OCI-LY7 (cell line): Measurements from ENCODE around the gene SYNPO2. TPM values are rescaled to one million over a fixed set of nuclear protein-coding genes. Genes with fewer than 3 reads are reported as not detected.
"Not testable (repeated sequence)": the region's sequence is repeated elsewhere in the genome, so short reads cannot be mapped to it uniquely, and the experiment has no call there.

Experiments
- BruUV-seq: library from RNA; stranded (reverse); fragments of 400-500 nt; replicated peaks from 2 replicates; lab custom pipeline; 2021; lab: Mats Ljungman, UMichigan
- CTCF ChIA-PET: fragments of 300-600 bp; sonication (Branson Sonifier 250); formaldehyde crosslinking; loops from one replicate; lab custom pipeline; 2022; ENCODE audit warnings: antibody characterized with exemption; ENCODE audit not compliant: unreplicated experiment; lab: Charles Lee
- POLR2A ChIA-PET: fragments of 300-600 bp; sonication (Branson Sonifier 250); formaldehyde crosslinking; loops from one replicate; lab custom pipeline; 2022; ENCODE audit warnings: antibody characterized with exemption; lab: Charles Lee
- DNase-seq: peaks from one replicate; pipeline ENCODE4 v3.0.0-alpha.2; 2015; ENCODE audit warnings: low spot score
- H2AFZ ChIP-seq: fragments of 200-600 bp; sonication (generic), shearing (Covaris generic); 2 replicates; pipeline ENCODE4 v1.6.1; 2014; ENCODE audit warnings: mild to moderate bottlenecking, antibody characterized with exemption, low read length, moderate library complexity
- H3K27ac ChIP-seq: fragments of 200-600 bp; sonication (generic); 2 replicates; pipeline ENCODE4 v1.5.1; 2014; ENCODE audit warnings: mixed run types, low read depth, mild to moderate bottlenecking, moderate library complexity, low read length, inconsistent platforms; ENCODE audit not compliant: poor library complexity, severe bottlenecking
- H3K36me3 ChIP-seq: fragments of 200-600 bp; sonication (generic); 2 replicates; pipeline ENCODE4 v1.6.1; 2014; ENCODE audit warnings: mild to moderate bottlenecking, antibody characterized with exemption, low read length, moderate library complexity, mixed read lengths; ENCODE audit not compliant: insufficient read depth
- H3K4me1 ChIP-seq: fragments of 200-600 bp; sonication (generic); 2 replicates; pipeline ENCODE4 v1.5.1; 2014; ENCODE audit warnings: mild to moderate bottlenecking, low read length; ENCODE audit not compliant: insufficient read depth, poor library complexity, severe bottlenecking
- H3K4me2 ChIP-seq: fragments of 200-600 bp; sonication (generic); 2 replicates; pipeline ENCODE4 v1.6.1; 2014; ENCODE audit warnings: mild to moderate bottlenecking, low read length
- H3K4me3 ChIP-seq: fragments of 200-600 bp; sonication (generic); 2 replicates; pipeline ENCODE4 v1.5.1; 2014; ENCODE audit warnings: mild to moderate bottlenecking, low read depth, low read length; ENCODE audit not compliant: poor library complexity, severe bottlenecking
- H3K79me2 ChIP-seq: fragments of 200-600 bp; sonication (generic); 2 replicates; pipeline ENCODE4 v1.6.1; 2016; ENCODE audit warnings: low read depth, mild to moderate bottlenecking, low read length, moderate library complexity, mixed read lengths; ENCODE audit not compliant: insufficient read depth
- H3K9me2 ChIP-seq: fragments of 200-600 bp; sonication (generic); 2 replicates; pipeline ENCODE4 v1.6.1; 2016; ENCODE audit warnings: mild to moderate bottlenecking, low read length, mixed read lengths; ENCODE audit not compliant: insufficient read depth
- H3K9me3 ChIP-seq: fragments of 200-600 bp; sonication (generic); 2 replicates; pipeline ENCODE4 v1.6.1; 2014; ENCODE audit warnings: mild to moderate bottlenecking, mixed run types, low read length, mixed read lengths
- H4K20me1 ChIP-seq: fragments of 200-600 bp; sonication (generic); 2 replicates; pipeline ENCODE4 v1.6.1; 2014; ENCODE audit warnings: mild to moderate bottlenecking, antibody characterized with exemption, low read length, moderate library complexity, mixed read lengths; ENCODE audit not compliant: insufficient read depth
- CTCF ChIP-seq: fragments of 200-600 bp; sonication (generic); conservative IDR thresholded peaks from 2 replicates; pipeline ENCODE4 v1.5.1; 2014; ENCODE audit warnings: mild to moderate bottlenecking, antibody characterized with exemption, low read length, moderate library complexity, mixed read lengths
- EZH2phosphoT487 ChIP-seq: fragments of 200-600 bp; sonication (generic); IDR thresholded peaks from 2 replicates; pipeline ENCODE4 v1.6.1; 2018; ENCODE audit warnings: low read depth, borderline replicate concordance, mild to moderate bottlenecking, mixed run types, antibody characterized with exemption, low read length, moderate library complexity, mixed read lengths
- intact Hi-C: fragments of 100-400 bp; cut with micrococcal nuclease; formaldehyde crosslinking; loops from one replicate; pipeline ENCODE4 v1.10.0; 2022; ENCODE audit not compliant: unreplicated experiment
- total RNA-seq, 2 experiments: library from RNA; depleted of rRNA in 1 of 2; stranded (reverse); fragments of >200 nt in 1 of 2; shearing (Covaris generic) in 1 of 2; gene quantifications; 2 replicates each; pipeline ENCODE4 v1.2.3, GENCODE V29; 2014 to 2022

Gene SYNPO2
- total RNA-seq, 2 experiments from 2014 or later = 0.11 to 0.19 TPM

DNA sequence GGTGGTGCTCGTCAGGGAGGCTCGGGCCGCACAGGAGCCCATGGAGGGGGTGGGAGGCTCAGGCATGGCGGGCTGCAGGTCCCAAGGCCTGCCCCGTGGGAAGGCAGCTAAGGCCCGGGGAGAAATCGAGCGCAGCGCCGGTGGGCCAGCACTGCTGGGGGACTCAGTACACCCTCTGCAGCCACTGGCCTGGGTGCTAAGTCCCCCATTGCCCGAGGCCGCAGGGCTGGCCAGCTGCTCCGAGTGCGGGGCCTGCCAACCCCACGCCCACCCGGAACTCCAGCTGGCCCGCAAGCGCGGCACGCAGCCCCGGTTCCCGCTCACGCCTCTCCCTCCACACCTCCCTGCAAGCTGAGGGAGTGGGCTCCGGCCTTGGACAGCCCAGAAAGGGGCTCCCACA, 88.4 kb downstream of the SYNPO2 start:
- H3K4me3 ChIP-seq, H3K9me2 ChIP-seq, DNase-seq, H3K27ac ChIP-seq, H4K20me1 ChIP-seq, BruUV-seq, POLR2A ChIA-PET, H2AFZ ChIP-seq, H3K4me2 ChIP-seq, H3K9me3 ChIP-seq, H3K4me1 ChIP-seq, H3K79me2 ChIP-seq, H3K36me3 ChIP-seq, CTCF ChIA-PET: not testable (repeated sequence)
- intact Hi-C loops = loop anchor here (10.0 kb wide), 1 partner anchor 202 kb away; no protein-coding TSS in a partner anchor

GRCh38 chr4:118979712-118980111, 91.1 kb downstream of the SYNPO2 start:
- no peaks in the 10 kb centered on the region for H4K20me1 ChIP-seq
- no peaks in the 10 kb centered on the region for H3K4me1 ChIP-seq
- intact Hi-C loops = loop anchor here (2.0 to 10.0 kb wide), 5 partner anchors 205 to 1073 kb away; partner anchors contain the start of gene PDE5A
- H3K4me2 ChIP-seq = no peak overlapping the region
- CTCF ChIA-PET = no interaction called here
- TF ChIP-seq CTCF (no peak), EZH2phosphoT487 (no peak)
- BruUV-seq = no TSS peak
- POLR2A ChIA-PET = interaction anchor here (0.6 kb wide), 1 partner anchor 86 kb away, joined by 6 read pairs; no protein-coding TSS in a partner anchor
- no peaks in the 10 kb centered on the region for H3K9me3 ChIP-seq
- no peak overlapping the region for H3K4me3 ChIP-seq
- H3K9me2 ChIP-seq = no peaks in the 10 kb centered on the region
- DNase-seq = no peak
- no peaks in the 10 kb centered on the region for H3K36me3 ChIP-seq
- H3K27ac ChIP-seq = no peak overlapping the region
- no peaks in the 10 kb centered on the region for H3K79me2 ChIP-seq
- no peak overlapping the region for H2AFZ ChIP-seq

DNA sequence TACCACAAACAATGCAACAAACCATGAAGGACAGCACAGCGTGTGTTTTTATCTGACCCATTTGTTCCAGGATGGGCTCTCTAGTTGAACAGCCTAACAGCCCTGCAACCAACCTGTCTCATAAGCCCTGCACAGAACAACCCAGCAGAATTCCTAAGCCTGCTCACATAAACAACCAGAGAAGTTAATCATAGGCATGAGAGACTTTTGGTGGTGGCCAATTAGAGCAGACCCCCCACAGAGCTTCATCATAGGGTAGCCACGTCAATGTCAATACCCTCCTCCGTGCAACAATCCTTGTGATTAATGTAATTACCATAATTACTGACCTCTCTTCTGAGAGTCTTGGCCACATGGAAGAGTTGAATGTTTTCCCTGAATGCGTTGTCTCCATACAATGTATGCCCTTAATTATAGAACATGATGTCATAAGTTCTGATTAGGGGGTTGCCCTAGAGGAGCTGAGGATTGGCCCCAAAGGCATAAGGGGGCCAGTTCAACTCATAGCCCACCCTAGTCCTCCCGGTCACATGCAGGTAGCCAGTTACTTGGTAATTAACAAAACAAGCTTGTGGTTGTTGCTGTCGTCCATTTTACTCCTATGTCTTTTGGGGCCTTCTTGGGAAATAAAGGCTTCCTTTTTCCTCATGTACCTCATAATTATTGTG, 92.7 kb downstream of the SYNPO2 start:
- BruUV-seq = no TSS peak
- Histone ChIP-seq H3K36me3 (no peaks in the 10 kb centered on the region), H3K4me1 (no peaks in the 10 kb centered on the region), H3K9me2 (no peaks in the 10 kb centered on the region), H3K4me2 (no peak overlapping the region), H3K4me3 (no peak overlapping the region), H2AFZ (no peak overlapping the region), H3K79me2 (no peaks in the 10 kb centered on the region), H4K20me1 (no peaks in the 10 kb centered on the region), H3K9me3 (no peaks in the 10 kb centered on the region), H3K27ac (no peak overlapping the region)
- ChIA-PET CTCF (no interaction called here), POLR2A (no interaction called here)
- TF ChIP-seq CTCF = no peak
- TF ChIP-seq EZH2phosphoT487 = no peak
- no peak for DNase-seq
- intact Hi-C loops = loop anchor here (2.0 to 10.0 kb wide), 4 partner anchors 305 to 1071 kb away; partner anchors contain the start of gene PDE5A
